Fibroblast of the conjunctiva (primary cell): ENCODE data around the gene CALHM2.

Source experiments
- DNase-seq: peaks from one replicate; pipeline ENCODE4 v3.0.0-alpha.2; 2010; ENCODE audit warnings: low read depth

CALHM2 gene

GRCh38 chr10:103476046-103476768 lies 24.0 kb upstream of the CALHM2 start:
- DNase-seq = no peak

GRCh38 chr10:103475437-103475836 lies 23.3 kb upstream of the CALHM2 start:
- no peak for DNase-seq

- no peak for DNase-seq
These were observed 21.9 kb upstream of the CALHM2 start for GRCh38 chr10:103474077-103474476.

- DNase-seq = no peak
These were observed 21.1 kb upstream of the CALHM2 start for GRCh38 chr10:103473261-103473671.

GRCh38 chr10:103472005-103472404 lies 19.8 kb upstream of the CALHM2 start:
- DNase-seq = no peak

- no peak for DNase-seq
These were observed 18.8 kb upstream of the CALHM2 start for GRCh38 chr10:103470761-103471653.

GRCh38 chr10:103469201-103469600 lies 17.0 kb upstream of the CALHM2 start:
- no peak for DNase-seq

GRCh38 chr10:103467406-103467805 lies 15.2 kb upstream of the CALHM2 start:
- no peak for DNase-seq

GRCh38 chr10:103466734-103467133 lies 14.6 kb upstream of the CALHM2 start:
- DNase-seq = no peak

GRCh38 chr10:103465411-103466179 lies 13.4 kb upstream of the CALHM2 start:
- no peak for DNase-seq

- no peak for DNase-seq
These were observed 11.3 kb upstream of the CALHM2 start for GRCh38 chr10:103463499-103463898.

- no peak for DNase-seq
These were observed 7.4 kb upstream of the CALHM2 start for GRCh38 chr10:103459615-103460014.

GRCh38 chr10:103458720-103459119 lies 6.5 kb upstream of the CALHM2 start, which contains the start of gene CALHM1:
Gene CALHM1 (minus strand): TSS chr10:103458900. CDS start chr10:103458751, 149 bp downstream.
- no peak for DNase-seq

GRCh38 chr10:103457896-103458583 lies 5.9 kb upstream of the CALHM2 start:
- DNase-seq = no peak

GRCh38 chr10:103457176-103457712 lies 5.1 kb upstream of the CALHM2 start:
- no peak for DNase-seq

- no peak for DNase-seq
These were observed 4.0 kb upstream of the CALHM2 start for GRCh38 chr10:103456074-103456660.

GRCh38 chr10:103455235-103455634 lies 3.1 kb upstream of the CALHM2 start:
- no peak for DNase-seq

- no peak for DNase-seq
These were observed 1.9 kb upstream of the CALHM2 start for GRCh38 chr10:103454026-103454425.

GRCh38 chr10:103452506-103453230 lies 498 bp upstream of the CALHM2 start:
- DNase-seq = no peak

- peak; percentile 41 for DNase-seq
These were observed 918 bp downstream of the CALHM2 start for GRCh38 chr10:103451091-103451813.
